Fibroblast of gingiva (primary cell): ENCODE measurements around the gene VPS13D.
"Not testable (repeated sequence)": the region's sequence is repeated elsewhere in the genome, so short reads cannot be mapped to it uniquely, and the experiment has no call there.

ENCODE experiments used
- DNase-seq: peaks from one replicate; pipeline ENCODE4 v3.0.0-alpha.2; 2011; ENCODE audit warnings: low read depth

The VPS13D gene

GRCh38 chr1:12294076-12294475, 64.2 kb downstream of the VPS13D start:
- peak; percentile 11 for DNase-seq

GRCh38 chr1:12296016-12296415, 66.2 kb downstream of the VPS13D start:
- DNase-seq: no peak

GRCh38 chr1:12296623-12297022, 66.8 kb downstream of the VPS13D start:
- DNase-seq: peak; percentile 61

GRCh38 chr1:12300706-12301105, 70.9 kb downstream of the VPS13D start:
- DNase-seq: no peak

- DNase-seq: no peak
Measured at GRCh38 chr1:12301518-12302237, 71.8 kb downstream of the VPS13D start.

GRCh38 chr1:12302798-12303447, 73.1 kb downstream of the VPS13D start:
- peak; percentile 14 for DNase-seq

GRCh38 chr1:12305377-12305776, 75.5 kb downstream of the VPS13D start:
- DNase-seq: no peak

- peak; percentile 77 for DNase-seq
Measured at GRCh38 chr1:12309783-12310742, 80.2 kb downstream of the VPS13D start.

- peak; percentile 36 for DNase-seq
Measured at GRCh38 chr1:12314333-12314903, 84.6 kb downstream of the VPS13D start.

- peak; percentile 87 for DNase-seq
Measured at GRCh38 chr1:12315146-12315545, 85.3 kb downstream of the VPS13D start.

GRCh38 chr1:12316331-12316730, 86.5 kb downstream of the VPS13D start:
- DNase-seq: peak; percentile 48

GRCh38 chr1:12320486-12320885, 90.7 kb downstream of the VPS13D start:
- DNase-seq: no peak

- no peak for DNase-seq
Measured at GRCh38 chr1:12324423-12324822, 94.6 kb downstream of the VPS13D start.

- not testable (repeated sequence) for DNase-seq
Measured at GRCh38 chr1:12324973-12325372, 95.1 kb downstream of the VPS13D start.

- DNase-seq: no peak
Measured at GRCh38 chr1:12326986-12327385, 97.2 kb downstream of the VPS13D start.

GRCh38 chr1:12327566-12327965, 97.7 kb downstream of the VPS13D start:
- DNase-seq: no peak

GRCh38 chr1:12333036-12333785, 103.4 kb downstream of the VPS13D start:
- DNase-seq: no peak

- DNase-seq: no peak
Measured at GRCh38 chr1:12335815-12336214, 106.0 kb downstream of the VPS13D start.

GRCh38 chr1:12336413-12336812, 106.6 kb downstream of the VPS13D start:
- DNase-seq: peak; percentile 28

GRCh38 chr1:12338017-12338416, 108.2 kb downstream of the VPS13D start:
- no peak for DNase-seq

- DNase-seq: no peak
Measured at GRCh38 chr1:12338823-12339222, 109.0 kb downstream of the VPS13D start.
